ENCODE results near the gene BUB3. TPM values are rescaled to one million over a fixed set of nuclear protein-coding genes. Genes with fewer than 3 reads are reported as not detected.

Gene BUB3
- total and polyA plus RNA-seq, 2 of the 13 experiments (the other 11 are each of a cell fraction or from before 2014, with no cell fraction given), result 174 to 188 TPM

- TF ChIP-seq ZBTB26 (CRISPR knock-in tag; IDR thresholded peaks at IDR 0.05; ENCODE audit: borderline replicate concordance) (no peak), MLXIP (CRISPR knock-in tag; IDR thresholded peaks at IDR 0.05; ENCODE audit: borderline replicate concordance) (no peak), ZNF232 (CRISPR knock-in tag; IDR thresholded peaks at IDR 0.05; ENCODE audit: borderline replicate concordance) (no peak), ZNF510 (CRISPR knock-in tag; IDR thresholded peaks at IDR 0.05; ENCODE audit: low read depth) (no peak), FOXP4 (CRISPR knock-in tag; IDR thresholded peaks at IDR 0.05) (0 out of 2 replicates have a peak, but pooled peaks have one; percentile 15), ZNF720 (CRISPR knock-in tag; IDR thresholded peaks at IDR 0.05) (no peak), GLI4 (CRISPR knock-in tag; IDR thresholded peaks at IDR 0.05; ENCODE audit: borderline replicate concordance) (no peak), ZNF597 (CRISPR knock-in tag; IDR thresholded peaks at IDR 0.05) (no peak), ZNF569 (CRISPR knock-in tag; IDR thresholded peaks at IDR 0.05; ENCODE audit: borderline replicate concordance) (no peak), HIC2 (CRISPR knock-in tag; IDR thresholded peaks at IDR 0.05; ENCODE audit: low read depth) (peak; percentile 96), ERF (CRISPR knock-in tag; IDR thresholded peaks at IDR 0.05) (peak; percentile 26; the same call in 1 of the 2 replicates), ZNF629 (CRISPR knock-in tag; conservative IDR thresholded peaks at IDR 0.05) (no peak), TRIM22 (IDR thresholded peaks at IDR 0.05) (no peak)
Observed at GRCh38 chr10:123203393-123204126, 49.4 kb downstream of the BUB3 start (continued).

Data from HepG2 (cell line).